Aorta (tissue), 5 donors: Measurements from ENCODE around the gene CNOT6L. TPM values are rescaled to one million over a fixed set of nuclear protein-coding genes. Genes with fewer than 3 reads are reported as not detected.

Experiments
- ATAC-seq: fragments of 200-7000 bp; cut with Tn5 transposase; one replicate; pipeline ENCODE4 v1.9.1; 2022; ENCODE audit warnings: moderate library complexity; ENCODE audit not compliant: low FRiP score
- DNase-seq, 2 donors: peaks; one replicate each; pipeline ENCODE4 v3.0.0-alpha.2; 2020
- H3K27ac ChIP-seq, 2 donors: one replicate each; pipeline ENCODE4 v1.5.1; 2013; ENCODE audit warnings: low read length in 2 of 2, mild to moderate bottlenecking in 2 of 2, moderate library complexity in 2 of 2, control low read depth in 1 of 2, inconsistent platforms in 1 of 2, low read depth in 1 of 2
- H3K27me3 ChIP-seq, 2 donors: one replicate each; pipeline ENCODE4 v1.6.1; 2013; ENCODE audit warnings: control low read depth in 1 of 2, low read length in 1 of 2, mild to moderate bottlenecking in 1 of 2, moderate library complexity in 1 of 2; ENCODE audit not compliant: insufficient read depth in 2 of 2, control insufficient read depth in 1 of 2
- H3K36me3 ChIP-seq, 2 donors: one replicate each; pipeline ENCODE4 v1.6.1; 2013; ENCODE audit warnings: control low read depth in 1 of 2, low read length in 1 of 2, mild to moderate bottlenecking in 1 of 2; ENCODE audit not compliant: insufficient read depth in 2 of 2, control insufficient read depth in 1 of 2
- H3K4me1 ChIP-seq, 2 donors: one replicate each; pipeline ENCODE4 v1.6.1; 2013; ENCODE audit warnings: low read length in 2 of 2, control low read depth in 1 of 2, mild to moderate bottlenecking in 1 of 2, moderate library complexity in 1 of 2; ENCODE audit not compliant: insufficient read depth in 2 of 2, control insufficient read depth in 1 of 2
- H3K4me3 ChIP-seq, 2 donors: one replicate each; pipeline ENCODE4 v1.5.1; 2013; ENCODE audit warnings: low read length in 2 of 2, control low read depth in 1 of 2, mild to moderate bottlenecking in 1 of 2
- H3K9me3 ChIP-seq: one replicate; pipeline ENCODE4 v1.6.1; 2013; ENCODE audit warnings: mild to moderate bottlenecking, low read length; ENCODE audit not compliant: control insufficient read depth
- WGBS, 2 donors: extraction: QIAGEN DNeasy Blood & Tissue Kit; methylation state at CpG; one replicate each; pipeline ENCODE4 v1.1.7; 2013; 5-methylcytosine and 5-hydroxymethylcytosine counted together
- intact Hi-C, 2 donors: fragments of 100-400 bp; cut with DNase I; formaldehyde crosslinking; loops; one replicate each; pipeline versions ENCODE4 v1.14.2 to v1.15.0; 2022
- polyA plus RNA-seq, 2 donors: library from polyadenylated mRNA; stranded (reverse); fragments of 200-250 nt; gene quantifications; one replicate each; pipeline ENCODE4 v1.2.3, GENCODE V29; 2013
- total RNA-seq, 2 donors: library from RNA; stranded (reverse); fragmentation: NEBNext Ultra II Directional; extraction: Animal tissue kit (Norgen Biotek cat#: 25700); gene quantifications; one replicate each; pipeline ENCODE4 v1.2.1, GENCODE V29; 2021
- donor health status: healthy with polysubstance abuse.
- donor health status: Bipolar disorder and iron deficiency.
- donor health status: DM: no; HTN: no; CAD: no.
- donor health status: DM: no; HTN: no; CAD: no.
- donor health status: DM: yes; HTN: yes; CAD: no.

The CNOT6L gene
- total and polyA plus RNA-seq, 4 donors = 4.6 to 56.2 (median 24.9) TPM

- no peaks in the 10 kb centered on the region for H3K9me3 ChIP-seq
- no peak overlapping the region for H3K27ac ChIP-seq
- H3K36me3 ChIP-seq = no peaks in the 10 kb centered on the region
- DNase-seq = no peak
- H3K4me3 ChIP-seq = no peak overlapping the region
- H3K4me1 ChIP-seq = no peaks in the 10 kb centered on the region
- no peaks in the 10 kb centered on the region for H3K27me3 ChIP-seq
- intact Hi-C loops = no loop called here
- no peak for ATAC-seq
These were observed 8.2 kb upstream of the CNOT6L start for GRCh38 chr4:77827343-77827742.

GRCh38 chr4:77826275-77826674 lies 7.1 kb upstream of the CNOT6L start:
- Histone ChIP-seq H3K4me1 (no peaks in the 10 kb centered on the region), H3K4me3 (no peak overlapping the region), H3K27ac (no peak overlapping the region), H3K9me3 (no peaks in the 10 kb centered on the region), H3K36me3 (no peaks in the 10 kb centered on the region), H3K27me3 (no peaks in the 10 kb centered on the region)
- WGBS, 2 donors = 81 to 84% methylated on average over 6 of the region's 6 CpGs
- intact Hi-C loops = no loop called here
- no peak for ATAC-seq
- DNase-seq = no peak

GRCh38 chr4:77821775-77822174 lies 2.6 kb upstream of the CNOT6L start:
- no peak for DNase-seq
- ATAC-seq = no peak
- Histone ChIP-seq H3K27ac (no peak overlapping the region), H3K4me3 (no peak overlapping the region), H3K36me3 (no peaks in the 10 kb centered on the region), H3K4me1 (peaks cover 0 to 2% of the 10 kb centered on the region in 2 donors), H3K27me3 (no peaks in the 10 kb centered on the region), H3K9me3 (no peaks in the 10 kb centered on the region)
- WGBS, 2 donors = 72% methylated on average over 1 of the region's 1 CpG
- intact Hi-C loops = no loop called here

- intact Hi-C loops = loop anchor here in 1 of 2 donors (1.0 kb wide), 1 partner anchor 41 kb away; the partner anchor contains the start of gene MRPL1
- no peaks in the 10 kb centered on the region for H3K36me3 ChIP-seq
- peak overlapping the region; percentile 97 to 99 for H3K4me3 ChIP-seq
- H3K27ac ChIP-seq = peak overlapping the region; percentile 62 to 76
- no peaks in the 10 kb centered on the region for H3K27me3 ChIP-seq
- H3K9me3 ChIP-seq = no peaks in the 10 kb centered on the region
- no peak for ATAC-seq
- 4 to 5% methylated on average over 14 of the region's 14 CpGs for WGBS, 2 donors
- H3K4me1 ChIP-seq = peaks cover 0 to 2% of the 10 kb centered on the region in 2 donors
- no peak for DNase-seq
These were observed 1.7 kb upstream of the CNOT6L start for GRCh38 chr4:77820649-77821561.

- intact Hi-C loops = loop anchor here (1.0 to 2.0 kb wide), 2 partner anchors 42 to 43 kb away; partner anchors contain the start of gene MRPL1 (in 2 of the 2)
- peak overlapping the region; percentile 97 to 99 for H3K4me3 ChIP-seq
- H3K36me3 ChIP-seq = no peaks in the 10 kb centered on the region
- no peaks in the 10 kb centered on the region for H3K9me3 ChIP-seq
- H3K4me1 ChIP-seq = peaks cover 0 to 2% of the 10 kb centered on the region in 2 donors
- peak overlapping the region; percentile 97 to 99 for H3K27ac ChIP-seq
- no peaks in the 10 kb centered on the region for H3K27me3 ChIP-seq
- ATAC-seq (peak; percentile 96), DNase-seq (peak; percentile 95 to 97)
- 1% methylated on average over 62 to 81 of the region's 81 CpGs for WGBS, 2 donors
These were observed 878 bp upstream of the CNOT6L start for GRCh38 chr4:77819843-77820648.

GRCh38 chr4:77819404-77819842 lies 255 bp upstream of the CNOT6L start:
- intact Hi-C loops = loop anchor here in 1 of 2 donors (2.0 kb wide), 1 partner anchor 43 kb away; the partner anchor contains the start of gene MRPL1
- Histone ChIP-seq H3K4me1 (peaks cover 0 to 2% of the 10 kb centered on the region in 2 donors), H3K27me3 (no peaks in the 10 kb centered on the region), H3K36me3 (no peaks in the 10 kb centered on the region), H3K4me3 (peak overlapping the region; percentile 97 to 99), H3K27ac (peak overlapping the region; percentile 97 to 99), H3K9me3 (no peaks in the 10 kb centered on the region)
- ATAC-seq (no peak), DNase-seq (peak; percentile 89 to 92)
- 1% methylated on average over 19 to 66 of the region's 66 CpGs for WGBS, 2 donors

- intact Hi-C loops = loop anchor here in 1 of 2 donors (2.0 kb wide), 1 partner anchor 45 kb away; the partner anchor contains the start of gene MRPL1
- Histone ChIP-seq H3K4me1 (peaks cover 0 to 2% of the 10 kb centered on the region in 2 donors), H3K36me3 (no peaks in the 10 kb centered on the region), H3K27ac (peak overlapping the region; percentile 12 to 85), H3K4me3 (peak overlapping the region; percentile 97 to 99), H3K9me3 (no peaks in the 10 kb centered on the region), H3K27me3 (no peaks in the 10 kb centered on the region)
- DNase-seq (peak; percentile 84 to 87), ATAC-seq (peak; percentile 78)
- WGBS, 2 donors = 1% methylated on average over 13 of the region's 13 CpGs
These were observed 1.0 kb downstream of the CNOT6L start for GRCh38 chr4:77818073-77818601.
